VCaP (cell line): ENCODE results near the gene PHF24.
A peak's percentile ranks its signal among the peaks of the same experiment; 100 is the strongest.

Experiments used
- H3K27ac ChIP-seq: fragments of 450-650 bp; 2 replicates; pipeline ENCODE4 v1.5.1; 2017
- CTCF ChIP-seq: fragments of 450-650 bp; conservative IDR thresholded peaks from 2 replicates; pipeline ENCODE4 v1.5.1; 2017; ENCODE audit warnings: mild to moderate bottlenecking, moderate library complexity

The PHF24 gene

GRCh38 chr9:34989946-34990635 is 32.0 kb downstream of the PHF24 start:
- peak overlapping the region; percentile 74 for H3K27ac ChIP-seq
- no peak for TF ChIP-seq CTCF

DNA sequence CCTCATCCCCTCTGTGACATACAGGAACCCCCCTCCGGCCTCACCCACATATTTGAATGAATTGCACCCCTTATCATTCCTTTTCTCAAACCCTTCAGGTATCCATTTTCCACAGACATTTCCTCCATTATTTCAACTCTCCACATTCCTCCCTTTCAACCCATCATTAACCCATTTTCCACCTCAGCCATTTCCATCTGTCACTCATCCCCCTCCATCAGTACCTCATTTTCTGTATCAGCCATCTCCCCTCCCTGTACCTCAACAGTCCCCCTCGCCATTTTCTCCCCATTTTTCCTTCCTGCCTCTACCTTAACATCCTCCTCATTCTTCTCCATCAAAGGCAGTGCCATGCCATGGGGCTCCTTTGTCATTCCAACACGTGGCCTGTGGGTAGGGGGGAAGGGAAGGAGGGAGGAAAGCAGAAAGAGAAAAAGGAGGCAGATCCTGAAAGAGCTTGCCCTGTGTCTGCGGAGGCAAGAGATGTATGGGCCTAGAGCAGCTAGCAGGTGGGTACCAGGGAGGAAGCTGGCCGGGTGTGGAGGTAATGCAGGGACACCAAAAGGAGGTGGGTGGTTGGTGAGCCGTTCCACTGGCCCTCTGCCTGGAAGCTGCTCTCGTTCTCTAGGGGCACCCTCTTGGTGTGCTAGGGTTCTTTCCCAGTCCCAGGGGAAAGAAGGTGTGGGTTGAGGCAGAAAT is 33.0 kb downstream of the PHF24 start:
- no peak for TF ChIP-seq CTCF
- H3K27ac ChIP-seq, result no peak overlapping the region; the same call in 1 of the 2 replicates

GRCh38 chr9:34991607-34992375 is 33.7 kb downstream of the PHF24 start:
- TF ChIP-seq CTCF, result no peak
- H3K27ac ChIP-seq, result no peak overlapping the region

- H3K27ac ChIP-seq, result no peak overlapping the region; the same call in 1 of the 2 replicates
- no peak for TF ChIP-seq CTCF
These were observed 34.4 kb downstream of the PHF24 start for GRCh38 chr9:34992376-34992951.

DNA sequence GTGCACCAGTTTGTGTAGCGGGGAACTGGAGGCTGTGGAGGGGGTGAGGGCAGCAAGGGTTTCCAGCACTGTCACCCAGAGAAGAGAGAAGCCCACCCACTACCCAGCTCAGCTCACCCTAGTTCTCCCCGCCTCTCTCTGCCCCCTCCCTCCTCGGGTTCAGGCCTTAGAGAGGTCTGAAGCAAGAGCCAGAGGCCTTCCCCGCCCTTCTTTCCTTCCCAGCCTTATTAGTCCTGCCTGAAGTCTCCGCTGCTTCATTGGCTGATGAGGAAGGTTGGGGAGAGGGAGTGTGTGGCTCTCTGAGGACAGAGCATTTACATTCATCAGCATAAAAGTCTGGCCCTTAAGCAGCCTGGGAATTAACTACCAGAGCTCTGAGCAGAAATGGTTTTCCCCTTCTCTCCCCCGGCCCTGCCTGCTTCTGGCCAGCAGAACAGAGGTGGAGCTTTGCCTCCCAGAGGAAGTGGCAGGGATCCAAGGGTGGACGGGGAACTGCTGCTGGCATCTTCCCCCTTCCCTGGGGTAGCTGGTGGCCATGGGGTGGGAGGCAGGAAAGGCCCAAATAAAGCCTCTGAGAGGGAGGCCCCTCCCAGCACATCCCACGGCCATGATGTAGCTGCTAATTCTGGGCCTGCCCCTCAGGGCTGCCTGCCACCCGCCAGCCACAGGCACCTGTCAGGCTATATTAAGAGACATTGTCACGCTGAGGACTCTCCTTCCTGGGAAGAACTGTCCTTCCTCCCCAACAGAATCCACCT is 35.6 kb downstream of the PHF24 start:
- TF ChIP-seq CTCF, result no peak
- peak overlapping the region; percentile 33 for H3K27ac ChIP-seq

DNA sequence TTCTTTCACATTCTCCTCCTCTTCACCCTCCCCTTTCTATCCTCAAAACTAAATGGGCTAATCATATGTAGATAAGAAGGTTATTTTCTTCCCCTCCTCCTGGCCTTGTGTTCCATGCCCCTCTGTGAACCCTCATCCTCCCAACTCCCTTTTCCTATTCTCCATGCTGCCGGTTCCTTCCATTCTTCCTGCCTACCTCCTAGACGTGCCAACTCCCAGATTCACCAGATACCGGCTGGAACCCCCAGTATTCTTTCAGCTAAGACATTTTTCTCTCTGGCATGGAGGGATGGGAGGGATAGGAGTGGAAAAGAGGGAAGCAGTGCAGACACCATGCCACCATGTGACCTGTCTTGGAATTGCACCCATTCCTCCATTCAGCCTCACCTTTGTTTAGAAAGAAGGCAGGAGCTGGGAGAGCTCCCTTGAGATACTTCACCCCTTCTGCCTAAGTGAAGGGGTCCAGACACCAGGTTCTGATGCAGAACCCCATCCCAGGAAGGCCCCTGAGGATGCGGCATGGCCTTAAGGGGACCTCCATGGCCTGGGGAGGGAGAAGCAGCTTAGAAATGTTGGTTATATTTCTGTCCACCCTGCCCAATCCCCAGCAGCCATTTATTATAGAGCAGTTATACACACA is 36.3 kb downstream of the PHF24 start:
- H3K27ac ChIP-seq, result peak overlapping the region; percentile 33
- TF ChIP-seq CTCF, result peak; percentile 91
